Thyroid gland (tissue), 4 donors: ENCODE results near the gene MGAT1. TPM values are rescaled to one million over a fixed set of nuclear protein-coding genes. Genes with fewer than 3 reads are reported as not detected.
"Not testable (repeated sequence)": the region's sequence is repeated elsewhere in the genome, so short reads cannot be mapped to it uniquely, and the experiment has no call there.

Source experiments
- DNase-seq, 2 donors: peaks; one replicate each; pipeline ENCODE4 v3.0.0-alpha.2; 2019
- H3K27ac ChIP-seq, 3 donors: fragments of 200-600 bp; sonication (generic); 1 replicate in 2 of 3; 2 replicates in 1 of 3; pipeline ENCODE4 v1.5.1; 2016 to 2019; ENCODE audit warnings: mild to moderate bottlenecking in 1 of 3, moderate library complexity in 1 of 3
- H3K27me3 ChIP-seq: fragments of 200-600 bp; sonication (generic); one replicate; pipeline ENCODE4 v1.5.1; 2019
- H3K36me3 ChIP-seq, 2 donors: fragments of 200-600 bp; sonication (generic); one replicate each; pipeline ENCODE4 v1.5.1; 2016 to 2019
- H3K4me1 ChIP-seq, 2 donors: fragments of 200-600 bp; sonication (generic); one replicate each; pipeline ENCODE4 v1.5.1; 2017 to 2019
- H3K4me3 ChIP-seq, 3 donors: fragments of 200-600 bp; sonication (generic); replicated peaks in 1 of 3; 1 replicate in 2 of 3; 2 replicates in 1 of 3; pipeline ENCODE4 v1.5.1; 2016; ENCODE audit warnings: mild to moderate bottlenecking in 1 of 3
- H3K9me3 ChIP-seq: fragments of 200-600 bp; sonication (generic); one replicate; pipeline ENCODE4 v1.5.1; 2017
- POLR2A ChIP-seq, 2 donors: fragments of 450-650 bp; IDR thresholded peaks; one replicate each; pipeline ENCODE4 v1.6.1; 2017; ENCODE audit warnings: antibody characterized with exemption in 2 of 2, mild to moderate bottlenecking in 2 of 2, moderate library complexity in 1 of 2
- WGBS, 2 donors: methylation state at CpG; one replicate each; pipeline ENCODE4 v1.1.5; 2017; 5-methylcytosine and 5-hydroxymethylcytosine counted together
- intact Hi-C: fragments of 100-400 bp; cut with DNase I; formaldehyde crosslinking; loops from one replicate; pipeline ENCODE4 v1.15.1; 2023
- total RNA-seq, 4 donors: library from RNA; depleted of rRNA; stranded (reverse); fragments of >200 nt; gene quantifications; one replicate each; pipeline ENCODE4 v1.2.3, GENCODE V29; 2016
- TF ChIP-seq, protein P1 (sequence below), 6 experiments: fragments of 200-600 bp in 3 of 6; fragments of 450-650 bp in 3 of 6; sonication (generic) in 3 of 6; IDR thresholded peaks; one replicate each; pipeline ENCODE4 v1.5.1; 2016 to 2019; ENCODE audit warnings: antibody characterized with exemption in 6 of 6, mild to moderate bottlenecking in 2 of 6, inconsistent platforms in 1 of 6, moderate library complexity in 1 of 6

Gene MGAT1
- total RNA-seq, 4 donors from 2014 or later, result 155 to 283 (median 200) TPM

DNA sequence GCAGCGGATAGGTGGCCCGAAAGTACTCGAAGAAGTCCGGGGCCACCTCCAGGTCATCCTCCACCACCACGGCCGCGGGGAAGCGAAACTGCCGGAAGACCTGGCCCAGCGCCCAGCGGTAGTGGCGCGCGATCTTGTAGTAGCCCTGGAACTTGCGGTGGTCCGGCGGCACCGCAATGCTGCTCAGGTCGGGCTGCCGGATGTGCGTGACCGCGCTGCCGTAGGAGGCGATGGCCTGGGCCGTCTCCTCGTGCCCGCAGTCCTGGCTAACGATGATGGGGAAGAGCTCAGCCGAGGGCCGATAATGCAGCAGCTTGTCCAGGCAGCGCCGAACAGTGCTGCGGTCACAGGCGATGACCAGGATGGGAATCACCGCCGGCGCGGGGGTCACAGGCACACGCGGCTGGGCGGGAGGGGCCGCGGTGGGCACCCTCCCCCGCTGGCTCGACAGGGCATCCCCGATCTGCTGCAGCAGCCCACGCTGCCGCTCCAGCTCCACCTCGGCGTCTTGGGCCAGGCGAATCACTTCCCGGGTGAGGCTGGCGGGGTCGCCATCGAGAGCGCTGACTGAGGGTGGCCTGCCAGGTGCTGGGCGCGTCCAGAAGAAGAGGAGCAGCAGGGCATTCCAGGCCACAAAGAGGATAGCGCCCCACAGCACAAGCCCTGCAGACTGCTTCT, 10.2 kb downstream of the MGAT1 start:
- Histone ChIP-seq H3K4me3 (no peak overlapping the region), H3K27ac (no peak overlapping the region), H3K36me3 (peaks cover 37% of the 10 kb centered on the region in 2 donors), H3K9me3 (no peaks in the 10 kb centered on the region), H3K27me3 (no peaks in the 10 kb centered on the region), H3K4me1 (peaks cover 1 to 18% of the 10 kb centered on the region in 2 donors)
- intact Hi-C loops, result no loop called here
- TF ChIP-seq, protein P1, sequence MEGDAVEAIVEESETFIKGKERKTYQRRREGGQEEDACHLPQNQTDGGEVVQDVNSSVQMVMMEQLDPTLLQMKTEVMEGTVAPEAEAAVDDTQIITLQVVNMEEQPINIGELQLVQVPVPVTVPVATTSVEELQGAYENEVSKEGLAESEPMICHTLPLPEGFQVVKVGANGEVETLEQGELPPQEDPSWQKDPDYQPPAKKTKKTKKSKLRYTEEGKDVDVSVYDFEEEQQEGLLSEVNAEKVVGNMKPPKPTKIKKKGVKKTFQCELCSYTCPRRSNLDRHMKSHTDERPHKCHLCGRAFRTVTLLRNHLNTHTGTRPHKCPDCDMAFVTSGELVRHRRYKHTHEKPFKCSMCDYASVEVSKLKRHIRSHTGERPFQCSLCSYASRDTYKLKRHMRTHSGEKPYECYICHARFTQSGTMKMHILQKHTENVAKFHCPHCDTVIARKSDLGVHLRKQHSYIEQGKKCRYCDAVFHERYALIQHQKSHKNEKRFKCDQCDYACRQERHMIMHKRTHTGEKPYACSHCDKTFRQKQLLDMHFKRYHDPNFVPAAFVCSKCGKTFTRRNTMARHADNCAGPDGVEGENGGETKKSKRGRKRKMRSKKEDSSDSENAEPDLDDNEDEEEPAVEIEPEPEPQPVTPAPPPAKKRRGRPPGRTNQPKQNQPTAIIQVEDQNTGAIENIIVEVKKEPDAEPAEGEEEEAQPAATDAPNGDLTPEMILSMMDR (IDR thresholded peaks at IDR 0.05), result no peak
- TF ChIP-seq POLR2A (IDR thresholded peaks at IDR 0.05), result no peak
- 94 to 98% methylated on average over 19 to 25 of the region's 60 CpGs for WGBS, 2 donors
- DNase-seq, result no peak

DNA sequence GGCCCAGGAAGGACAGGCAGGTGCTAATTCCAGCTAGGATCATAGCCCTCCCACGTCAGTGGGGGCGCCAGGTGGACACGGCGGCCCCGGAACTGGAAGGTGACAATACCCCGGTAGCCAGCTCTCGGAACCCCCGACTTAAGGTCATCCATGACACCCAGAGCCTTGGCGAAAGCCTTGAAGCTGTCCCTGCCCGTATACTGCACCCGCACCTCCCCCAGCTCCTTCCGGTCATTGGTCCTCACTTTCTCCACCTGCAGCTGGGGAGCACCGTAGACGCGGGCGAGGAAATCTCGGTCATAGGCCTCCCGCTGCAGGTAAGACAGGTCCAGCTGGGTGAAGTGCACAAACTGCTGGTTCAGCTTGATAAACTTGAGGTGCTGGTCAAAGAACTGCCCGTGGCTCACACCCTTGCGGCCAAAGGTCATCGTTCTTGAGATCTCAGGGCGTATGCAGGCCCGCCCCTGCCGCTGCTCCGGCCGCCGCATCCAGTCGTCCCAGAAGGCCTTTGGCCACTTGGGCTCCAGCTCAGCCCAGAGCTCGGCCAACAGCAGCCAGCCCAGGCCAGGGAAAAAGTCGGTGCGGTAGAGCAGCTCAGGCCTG, 10.9 kb downstream of the MGAT1 start:
- 91 to 92% methylated on average over 27 to 30 of the region's 31 CpGs for WGBS, 2 donors
- TF ChIP-seq POLR2A (IDR thresholded peaks at IDR 0.05), result no peak
- TF ChIP-seq, protein P1 (IDR thresholded peaks at IDR 0.05), result no peak
- Histone ChIP-seq H3K27me3 (no peaks in the 10 kb centered on the region), H3K4me3 (no peak overlapping the region), H3K27ac (no peak overlapping the region), H3K4me1 (peaks cover 0 to 24% of the 10 kb centered on the region in 2 donors), H3K36me3 (peaks cover 37% of the 10 kb centered on the region in 2 donors), H3K9me3 (no peaks in the 10 kb centered on the region)
- intact Hi-C loops, result no loop called here
- DNase-seq, result no peak

DNA sequence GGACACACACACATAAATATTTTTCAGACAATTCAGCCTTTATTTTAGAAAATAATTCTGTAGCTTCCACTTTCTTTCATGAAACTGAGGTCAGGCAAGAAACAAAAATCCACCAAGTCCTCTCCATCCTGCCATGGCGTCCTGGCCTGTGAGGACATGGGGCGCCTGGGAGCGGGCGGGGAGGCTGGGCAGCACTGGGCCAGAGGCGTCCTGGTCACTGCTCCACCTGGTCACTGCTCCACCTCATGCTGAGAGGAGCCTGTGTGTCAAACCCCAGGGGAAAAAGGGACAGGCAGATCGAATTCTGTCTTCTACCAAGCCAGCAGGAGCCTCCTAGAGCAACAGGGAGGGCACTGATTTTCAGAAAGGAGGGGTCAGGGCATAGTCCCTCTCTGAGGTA, 12.1 kb downstream of the MGAT1 start:
- intact Hi-C loops, result no loop called here
- WGBS, 2 donors, result 87 to 95% methylated on average over 5 to 6 of the region's 6 CpGs
- Histone ChIP-seq H3K27ac (no peak overlapping the region), H3K4me3 (no peak overlapping the region), H3K27me3 (no peaks in the 10 kb centered on the region), H3K36me3 (peaks cover 35 to 37% of the 10 kb centered on the region in 2 donors), H3K4me1 (peaks cover 12 to 24% of the 10 kb centered on the region in 2 donors), H3K9me3 (no peaks in the 10 kb centered on the region)
- no peak for TF ChIP-seq POLR2A (IDR thresholded peaks at IDR 0.05)
- TF ChIP-seq, protein P1 (IDR thresholded peaks at IDR 0.05), result no peak
- DNase-seq, result no peak

DNA sequence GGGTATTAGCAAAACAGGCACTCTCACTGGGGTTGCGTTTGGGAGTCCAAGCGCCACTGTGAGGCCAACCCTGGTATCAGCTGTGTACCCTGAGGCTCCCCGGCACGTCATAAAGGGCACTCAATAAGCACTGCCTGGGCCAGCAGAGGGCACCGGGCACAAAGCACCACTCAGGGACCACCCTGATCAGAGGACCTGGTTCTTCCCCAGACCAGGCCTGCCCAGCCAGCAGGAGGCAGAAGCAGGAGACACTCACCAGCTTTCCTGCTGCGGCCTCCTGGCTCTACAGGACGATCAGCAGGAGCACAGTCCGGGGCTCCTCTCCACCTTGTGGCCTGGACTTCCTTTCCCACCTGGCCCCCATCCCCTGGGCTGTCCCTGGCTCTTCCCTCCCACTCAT, 12.6 kb downstream of the MGAT1 start:
- no peak for DNase-seq
- no peak overlapping the region for H3K27ac ChIP-seq

DNA sequence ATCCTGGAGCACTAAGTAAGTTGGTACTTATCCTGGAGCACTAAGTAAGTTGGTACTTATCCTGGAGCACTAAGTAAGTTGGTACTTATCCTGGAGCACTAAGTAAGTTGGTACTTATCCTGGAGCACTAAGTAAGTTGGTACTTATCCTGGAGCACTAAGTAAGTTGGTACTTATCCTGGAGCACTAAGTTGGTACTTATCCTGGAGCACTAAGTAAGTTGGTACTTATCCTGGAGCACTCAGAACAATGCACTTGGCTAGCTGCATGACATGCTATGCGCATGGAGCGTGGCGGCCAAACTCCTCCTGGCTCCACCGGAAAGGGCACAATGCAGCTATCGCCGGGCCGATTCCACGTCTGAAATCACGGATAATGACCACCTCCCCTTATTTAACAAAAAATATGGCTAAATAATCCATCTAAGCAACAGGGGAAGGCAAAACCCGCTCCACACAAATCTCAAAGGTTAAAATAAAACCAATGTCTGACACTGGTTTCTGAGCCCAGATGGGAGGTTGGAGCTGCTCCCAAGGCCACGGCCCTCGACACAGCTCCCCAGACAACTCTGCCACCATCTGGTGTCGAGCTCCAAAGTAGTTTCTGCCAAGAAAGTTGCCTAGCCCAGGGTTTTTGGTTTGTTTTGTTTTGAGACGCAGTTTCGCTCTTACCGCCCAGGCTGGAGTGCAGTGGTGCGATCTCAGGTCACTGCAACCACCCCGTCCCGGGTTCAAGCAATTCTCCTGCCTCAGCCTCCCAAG, 13.8 kb downstream of the MGAT1 start:
- not testable (repeated sequence) for DNase-seq, H3K27me3 ChIP-seq, H3K4me3 ChIP-seq, H3K27ac ChIP-seq, H3K9me3 ChIP-seq
- WGBS, 2 donors, result 94 to 95% methylated on average over 19 of the region's 19 CpGs
- intact Hi-C loops, result loop anchor here (10.0 kb wide), 1 partner anchor 46 kb away; no protein-coding TSS in a partner anchor
- Histone ChIP-seq H3K4me1 (peaks cover 17 to 33% of the 10 kb centered on the region in 2 donors), H3K36me3 (peaks cover 33 to 37% of the 10 kb centered on the region in 2 donors)

More for the DNA sequence above, 12.6 kb downstream of the MGAT1 start:
- no peak overlapping the region for H3K4me3 ChIP-seq
- H3K36me3 ChIP-seq, result peaks cover 33 to 37% of the 10 kb centered on the region in 2 donors
- intact Hi-C loops, result no loop called here
- no peaks in the 10 kb centered on the region for H3K9me3 ChIP-seq
- 82 to 88% methylated on average over 8 of the region's 8 CpGs for WGBS, 2 donors
- H3K27me3 ChIP-seq, result no peaks in the 10 kb centered on the region
- TF ChIP-seq, protein P1 (IDR thresholded peaks at IDR 0.05), result no peak
- no peak for TF ChIP-seq POLR2A (IDR thresholded peaks at IDR 0.05)
- peaks cover 17 to 29% of the 10 kb centered on the region in 2 donors for H3K4me1 ChIP-seq
